SIG-M5 treated with dmso at 0.1 percent for 504 hours (cell line): ENCODE results near the gene CDK19.
"Not testable (repeated sequence)": the region's sequence is repeated elsewhere in the genome, so short reads cannot be mapped to it uniquely, and the experiment has no call there.

Experiments used
- DNase-seq: peaks from one replicate; lab custom pipeline; 2025; ENCODE audit not compliant: unreplicated experiment; lab: John Stamatoyannopoulos, UW

Gene CDK19

DNA sequence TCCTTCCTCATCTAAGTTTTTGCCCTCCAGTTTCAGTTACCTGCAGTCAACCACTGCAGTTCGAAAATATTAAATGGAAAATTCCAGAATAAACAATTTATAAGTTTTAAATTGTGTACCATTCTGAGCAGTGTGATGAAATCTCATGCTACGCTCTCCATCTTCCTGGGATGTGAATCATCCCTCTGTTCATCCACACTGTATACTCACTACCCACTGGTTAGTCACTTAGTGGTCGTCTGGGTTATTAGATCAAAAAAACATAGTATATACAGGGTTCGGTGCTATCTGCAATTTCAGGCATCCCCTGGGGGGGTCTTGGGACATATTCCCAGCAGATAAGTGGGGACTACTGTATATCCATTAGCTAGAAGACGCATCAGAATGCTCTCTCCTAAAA, 186.9 kb downstream of the CDK19 start:
- DNase-seq: no peak

DNA sequence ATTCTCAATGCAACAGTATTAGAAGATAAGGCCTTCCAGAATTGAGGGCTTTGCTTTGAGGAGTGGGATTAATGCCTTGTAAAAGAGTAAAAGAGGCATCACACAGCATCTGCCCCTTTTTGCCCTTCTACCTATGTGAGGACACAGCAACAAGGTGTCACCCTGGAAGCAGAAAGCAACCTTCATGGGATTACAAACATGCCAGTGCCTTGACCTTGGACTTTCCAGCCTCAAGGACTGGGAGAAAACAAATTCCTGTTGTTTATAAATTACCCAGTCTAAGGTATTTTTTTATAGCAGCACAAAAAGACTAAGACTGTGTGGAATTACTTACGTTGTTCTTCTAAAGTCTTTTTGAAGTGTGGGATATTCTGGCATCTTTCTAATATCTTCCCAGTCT, 188.8 kb downstream of the CDK19 start:
- DNase-seq: no peak

DNA sequence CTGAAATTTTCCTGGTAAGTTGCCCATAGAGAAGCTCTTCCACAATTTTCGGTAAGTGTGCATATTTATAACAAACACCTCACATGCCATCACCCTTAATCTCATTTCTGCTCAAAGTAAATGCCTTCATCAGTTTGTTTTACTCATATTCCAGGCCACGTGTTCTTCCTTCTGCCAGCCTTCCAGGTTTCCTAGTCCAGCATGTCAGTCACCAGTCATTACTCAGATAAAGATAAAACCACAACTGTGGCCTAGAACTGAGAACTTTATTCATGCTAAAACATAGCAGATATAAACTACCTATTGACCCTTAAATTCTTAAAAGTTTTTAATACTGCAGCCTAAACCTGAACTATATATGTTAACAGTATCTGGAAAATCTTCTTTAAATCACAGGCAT, 189.4 kb downstream of the CDK19 start:
- no peak for DNase-seq

DNA sequence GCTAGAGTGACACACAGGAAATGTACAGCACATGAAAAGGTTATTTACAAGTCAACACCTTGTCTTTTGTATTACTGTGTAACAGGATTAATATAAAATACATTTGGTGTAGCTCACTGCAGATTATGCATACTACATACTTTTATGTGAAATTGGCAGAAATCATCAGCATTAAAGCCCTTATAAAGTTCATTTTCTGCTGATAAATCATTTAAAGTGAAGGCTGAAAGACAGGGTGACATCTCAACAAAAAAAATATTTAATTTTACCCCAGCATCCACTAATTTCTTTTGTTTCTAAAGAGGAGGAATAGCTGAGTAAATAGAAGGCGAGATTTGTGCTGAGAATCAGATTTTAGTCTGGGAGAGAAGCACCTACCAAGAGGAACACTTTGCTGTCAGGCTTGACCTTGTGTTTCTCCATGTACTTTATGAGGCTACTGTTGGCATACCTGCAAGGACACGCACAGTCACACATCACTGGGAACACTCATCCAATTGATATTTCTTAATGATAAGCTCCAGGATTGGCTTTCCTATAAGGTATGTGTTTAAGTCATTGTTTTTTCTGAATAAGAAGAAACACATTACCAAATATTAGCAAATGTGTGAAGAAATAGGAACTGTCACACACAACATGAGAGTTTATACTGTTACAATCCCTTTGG, 192.2 kb downstream of the CDK19 start:
- no peak for DNase-seq

DNA sequence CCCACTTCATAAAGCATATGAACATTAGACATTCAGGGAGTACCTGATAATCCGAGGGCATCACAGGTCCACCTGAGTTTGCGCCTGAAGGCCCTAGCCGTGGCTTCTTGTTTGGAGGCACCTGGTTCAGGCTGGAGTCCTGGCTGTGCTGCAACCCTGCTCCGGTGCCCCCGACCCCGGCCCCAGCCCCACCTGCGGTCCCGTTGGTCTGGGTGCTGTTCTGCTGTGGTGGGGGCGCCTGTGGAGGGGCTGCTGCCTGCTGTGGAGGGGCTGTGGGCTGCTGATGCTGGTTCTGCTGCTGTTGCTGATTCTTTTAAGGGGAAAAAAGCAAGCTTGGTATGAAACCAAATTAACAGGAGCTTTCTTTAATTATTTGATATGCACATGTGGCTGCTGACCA, 194.2 kb downstream of the CDK19 start:
- no peak for DNase-seq

- DNase-seq: no peak
These were observed 195.2 kb downstream of the CDK19 start for GRCh38 chr6:110620065-110620464.

- DNase-seq: no peak
These were observed 195.9 kb downstream of the CDK19 start for GRCh38 chr6:110619275-110619908.

GRCh38 chr6:110618591-110619267, 196.5 kb downstream of the CDK19 start:
- DNase-seq: peak; percentile 3

DNA sequence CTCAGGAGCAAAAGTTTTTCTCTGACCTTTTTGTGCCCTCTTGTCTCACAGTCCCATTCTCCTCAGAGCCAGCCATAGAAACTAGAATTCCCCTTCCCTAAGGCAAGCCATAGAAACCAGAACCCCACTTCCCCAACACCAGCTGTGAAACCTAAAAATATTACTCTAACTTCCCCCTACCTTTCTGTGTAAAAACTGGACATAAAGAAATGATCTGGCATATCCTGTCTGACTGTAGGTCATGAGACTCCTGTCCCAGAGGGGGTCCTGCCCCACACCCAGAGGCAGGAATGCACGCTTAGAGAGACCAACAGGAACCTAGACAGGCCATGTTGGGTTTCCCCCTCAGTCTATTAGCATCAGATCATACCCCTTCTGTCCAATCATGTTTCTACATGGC, 198.2 kb downstream of the CDK19 start:
- DNase-seq: no peak

DNA sequence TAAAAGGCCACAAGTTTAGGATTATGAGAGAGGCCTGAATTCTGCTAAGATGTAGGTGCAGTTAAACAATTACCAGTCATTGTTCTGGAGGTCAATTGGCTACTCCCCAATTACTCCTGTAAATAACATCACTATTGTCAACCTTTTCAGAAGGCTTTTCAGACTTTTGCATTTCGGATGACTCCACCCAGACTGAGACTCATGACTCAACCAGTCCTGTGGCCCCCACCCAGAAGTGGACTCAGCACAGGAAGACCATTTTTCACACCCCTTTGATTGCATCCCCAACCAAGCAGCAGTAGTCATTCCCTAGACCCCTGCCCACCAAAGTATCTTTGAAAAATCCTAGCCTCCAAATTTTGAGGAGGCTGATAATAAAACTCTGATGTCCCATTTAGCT, 199.5 kb downstream of the CDK19 start:
- no peak for DNase-seq

DNA sequence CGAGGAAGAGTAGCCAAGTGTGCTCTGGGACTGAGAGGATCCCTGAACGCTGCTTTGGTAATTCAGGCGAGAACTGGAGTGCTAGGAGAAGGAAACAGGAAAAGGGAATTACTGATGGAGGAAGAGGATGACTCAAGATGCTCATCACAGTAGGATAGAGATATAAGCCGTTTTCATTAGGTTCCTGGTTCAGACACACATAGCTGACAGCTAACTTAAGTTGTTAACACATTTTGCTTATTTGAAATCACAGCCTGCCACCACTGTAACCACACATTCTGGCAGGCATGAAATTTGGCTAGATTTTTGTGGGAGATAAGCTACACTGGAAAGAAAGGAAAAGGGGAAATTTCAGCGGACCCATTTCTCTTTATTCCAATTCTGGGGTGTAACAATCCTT, 200.7 kb downstream of the CDK19 start:
- no peak for DNase-seq

DNA sequence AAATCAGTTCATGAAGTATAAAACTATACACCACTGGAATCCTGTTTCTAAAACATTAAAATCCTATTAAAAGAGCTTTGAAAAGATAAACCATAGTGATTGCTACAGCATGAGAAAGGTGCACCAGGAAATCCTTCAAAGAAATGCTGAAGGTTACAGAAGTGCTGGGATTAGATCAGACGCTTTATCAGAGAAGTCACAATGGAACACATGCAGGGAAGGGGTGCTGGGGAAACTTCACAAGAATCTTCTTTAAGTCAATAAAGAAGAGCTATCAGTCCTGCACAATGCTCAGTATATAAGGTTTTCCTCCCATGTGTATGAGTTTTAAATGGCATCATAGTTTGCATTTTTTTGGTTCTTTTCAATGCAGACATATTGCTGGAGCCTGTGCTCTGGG, 201.2 kb downstream of the CDK19 start:
- DNase-seq: no peak

GRCh38 chr6:110613356-110613755, 201.9 kb downstream of the CDK19 start:
- peak; percentile 72 for DNase-seq

GRCh38 chr6:110612298-110612697, 203.0 kb downstream of the CDK19 start:
- DNase-seq: no peak

DNA sequence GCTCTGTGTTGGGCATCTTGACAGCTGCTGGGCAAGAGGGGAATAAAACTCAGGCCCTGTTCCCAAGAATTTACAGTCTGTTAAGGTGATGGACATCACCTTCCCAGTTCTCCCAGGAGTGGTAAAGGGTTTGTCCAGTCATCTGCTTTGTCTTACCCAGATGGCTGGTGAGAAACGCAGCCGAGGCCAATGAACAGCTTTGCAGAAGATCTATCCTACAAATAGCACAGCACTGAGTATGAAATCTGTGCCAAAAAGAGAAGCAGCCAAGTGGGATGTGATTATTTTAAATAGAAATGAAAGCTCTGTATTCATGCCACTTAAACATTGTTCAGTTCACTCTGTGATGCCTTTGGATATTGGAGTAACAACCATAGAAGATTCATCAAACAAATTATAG, 206.2 kb downstream of the CDK19 start:
- DNase-seq: no peak

DNA sequence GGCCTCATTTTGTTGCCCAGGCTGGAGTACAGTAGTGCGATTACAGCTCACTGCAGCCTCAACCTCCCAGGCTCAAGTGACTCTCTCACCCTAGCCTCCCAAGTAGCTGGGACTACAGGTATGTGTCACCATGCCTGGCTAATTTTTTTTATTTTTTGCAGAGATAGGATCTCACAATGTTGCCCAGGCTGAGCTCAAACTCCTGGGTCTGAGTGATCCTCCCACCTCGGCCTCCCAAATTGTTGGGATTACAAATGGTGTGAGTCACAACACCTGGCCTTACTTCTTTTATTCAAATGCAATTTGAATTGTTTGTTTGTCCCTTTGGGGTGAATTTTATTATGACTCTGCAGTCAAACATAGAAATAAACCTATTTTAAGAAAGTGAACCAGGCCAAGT, 207.1 kb downstream of the CDK19 start:
- DNase-seq: no peak

DNA sequence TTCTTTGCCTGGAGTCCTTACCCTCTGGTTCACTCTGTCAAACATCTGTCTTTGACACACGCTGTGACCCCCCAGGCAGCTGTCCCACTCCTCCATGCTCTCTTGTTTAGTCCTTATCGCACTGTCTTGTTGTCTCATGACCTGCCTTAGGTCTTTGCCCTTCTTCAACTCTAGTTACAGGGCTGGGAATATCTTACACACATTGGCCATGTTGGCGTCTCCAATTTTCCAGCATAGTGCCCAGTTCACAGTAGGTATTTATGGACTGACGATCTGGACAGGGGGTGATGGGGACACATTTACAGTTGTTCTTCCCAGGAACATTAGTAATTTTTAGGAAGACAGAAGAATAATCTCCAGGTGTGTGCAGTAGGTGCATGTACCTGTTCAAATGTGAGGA, 209.1 kb downstream of the CDK19 start:
- no peak for DNase-seq

DNA sequence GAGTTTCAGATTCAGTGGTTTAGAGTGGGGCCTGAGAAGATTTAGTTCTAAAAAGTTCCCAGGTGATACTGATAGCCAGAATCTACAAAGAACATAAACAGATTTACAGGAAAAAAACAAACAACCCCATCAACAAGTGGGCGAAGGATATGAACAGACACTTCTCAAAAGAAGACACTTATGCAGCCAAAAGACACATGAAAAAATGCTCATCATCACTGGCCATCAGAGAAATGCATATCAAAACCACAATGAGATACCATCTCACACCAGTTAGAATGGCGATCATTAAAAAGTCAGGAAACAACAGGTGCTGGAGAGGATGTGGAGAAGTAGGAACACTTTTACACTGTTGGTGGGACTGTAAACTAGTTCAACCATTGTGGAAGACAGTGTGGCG, 214.6 kb downstream of the CDK19 start:
- DNase-seq: not testable (repeated sequence)

DNA sequence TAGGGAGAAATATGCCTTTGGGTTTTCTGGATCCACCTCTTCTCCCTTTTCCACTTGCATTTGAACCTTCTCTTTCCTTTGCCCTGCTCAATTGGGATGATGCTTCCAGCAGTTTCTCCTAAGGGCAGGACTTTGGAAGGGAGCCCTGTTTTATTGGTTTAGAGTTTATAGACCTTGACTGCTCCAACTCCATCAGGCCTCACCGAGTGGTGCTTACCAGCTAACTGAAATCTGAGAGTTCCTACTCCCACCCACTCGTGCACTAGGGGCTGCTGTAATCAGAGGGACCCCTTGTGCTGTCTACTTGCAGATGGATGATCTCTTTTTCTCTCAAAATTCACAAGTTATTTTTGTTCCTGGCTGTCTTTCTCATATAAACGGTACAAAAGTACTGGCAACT, 217.5 kb downstream of the CDK19 start:
- no peak for DNase-seq

DNA sequence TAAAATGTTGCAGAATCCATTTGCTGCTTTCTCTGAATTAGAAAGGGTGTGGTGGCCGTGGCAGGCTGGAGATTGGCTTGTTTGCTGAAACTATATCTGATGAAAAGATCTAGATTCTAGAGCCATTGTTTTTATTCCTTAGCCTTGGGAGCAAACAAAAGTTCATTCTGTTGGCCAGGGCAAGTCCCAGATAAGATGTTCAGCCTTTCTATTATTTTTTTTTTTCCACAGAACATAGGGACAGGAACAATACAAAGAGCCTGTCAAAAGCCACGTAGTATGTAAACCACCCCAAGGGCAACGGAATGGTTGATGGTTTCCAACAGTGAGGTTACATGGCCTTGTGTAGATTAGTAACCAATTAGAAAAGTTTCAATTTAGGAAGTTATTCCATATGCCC, 218.9 kb downstream of the CDK19 start:
- DNase-seq: no peak

GRCh38 chr6:110595112-110595511, 220.2 kb downstream of the CDK19 start:
- no peak for DNase-seq

GRCh38 chr6:110593637-110594036, 221.6 kb downstream of the CDK19 start:
- no peak for DNase-seq

GRCh38 chr6:110592765-110593164, 222.5 kb downstream of the CDK19 start:
- no peak for DNase-seq
